HTR-8/SVneo (cell line): ENCODE results near the gene TSPAN7.

Experiments used
- DNase-seq: peaks from one replicate; pipeline ENCODE4 v3.0.0; 2011; ENCODE audit warnings: low spot score, mixed read lengths; ENCODE audit not compliant: insufficient read length
- FAIRE-seq: peaks from 2 replicates; lab custom pipeline; 2011; peaks lifted over from hg19 to GRCh38; lab: Jason Lieb, UNC

Gene TSPAN7

GRCh38 chrX:38638952-38639529 is 77.7 kb downstream of the TSPAN7 start:
- FAIRE-seq: no peak
- DNase-seq: no peak

GRCh38 chrX:38639730-38640129 is 78.4 kb downstream of the TSPAN7 start:
- FAIRE-seq (no peak), DNase-seq (no peak)

GRCh38 chrX:38641197-38641596 is 79.9 kb downstream of the TSPAN7 start:
- DNase-seq (no peak), FAIRE-seq (no peak)

GRCh38 chrX:38643903-38644302 is 82.6 kb downstream of the TSPAN7 start:
- DNase-seq (no peak), FAIRE-seq (no peak)

GRCh38 chrX:38646129-38646528 is 84.8 kb downstream of the TSPAN7 start:
- FAIRE-seq (no peak), DNase-seq (no peak)

- DNase-seq (no peak), FAIRE-seq (no peak)
These were observed 87.9 kb downstream of the TSPAN7 start for GRCh38 chrX:38649221-38649620.

GRCh38 chrX:38649674-38650647 is 88.6 kb downstream of the TSPAN7 start:
- FAIRE-seq: no peak
- no peak for DNase-seq

GRCh38 chrX:38651625-38652601 is 90.6 kb downstream of the TSPAN7 start:
- FAIRE-seq (no peak), DNase-seq (no peak)

- DNase-seq (no peak), FAIRE-seq (no peak)
These were observed 91.6 kb downstream of the TSPAN7 start for GRCh38 chrX:38652934-38653442.

- FAIRE-seq (no peak), DNase-seq (no peak)
These were observed 93.0 kb downstream of the TSPAN7 start for GRCh38 chrX:38654302-38654701.

- FAIRE-seq: no peak
- no peak for DNase-seq
These were observed 95.1 kb downstream of the TSPAN7 start for GRCh38 chrX:38656350-38656915.

- FAIRE-seq (no peak), DNase-seq (no peak)
These were observed 96.2 kb downstream of the TSPAN7 start for GRCh38 chrX:38657562-38657961.

- FAIRE-seq (no peak), DNase-seq (no peak)
These were observed 99.2 kb downstream of the TSPAN7 start for GRCh38 chrX:38660395-38661102.

- FAIRE-seq (no peak), DNase-seq (no peak)
These were observed 99.7 kb downstream of the TSPAN7 start for GRCh38 chrX:38661103-38661441.

- no peak for DNase-seq
- FAIRE-seq: no peak
These were observed 100.2 kb downstream of the TSPAN7 start for GRCh38 chrX:38661561-38661960.

- no peak for FAIRE-seq
- no peak for DNase-seq
These were observed 101.3 kb downstream of the TSPAN7 start for GRCh38 chrX:38662640-38663039.

GRCh38 chrX:38664285-38664684 is 102.9 kb downstream of the TSPAN7 start:
- peak; percentile 2 for DNase-seq
- no peak for FAIRE-seq

- FAIRE-seq: no peak
These were observed 105.6 kb downstream of the TSPAN7 start for GRCh38 chrX:38666909-38667308.

GRCh38 chrX:38668771-38669170 is 107.4 kb downstream of the TSPAN7 start:
- FAIRE-seq (no peak), DNase-seq (no peak)

More at GRCh38 chrX:38666909-38667308, 105.6 kb downstream of the TSPAN7 start:
- no peak for DNase-seq
